ENCODE results near the gene KIF18A. TPM values are rescaled to one million over a fixed set of nuclear protein-coding genes. Genes with fewer than 3 reads are reported as not detected.

The KIF18A gene
- total and polyA plus RNA-seq, 2 of the 8 experiments (the other 6 are each of a cell fraction or from before 2014, with no cell fraction given), result 4.0 to 23.3 TPM

DNA sequence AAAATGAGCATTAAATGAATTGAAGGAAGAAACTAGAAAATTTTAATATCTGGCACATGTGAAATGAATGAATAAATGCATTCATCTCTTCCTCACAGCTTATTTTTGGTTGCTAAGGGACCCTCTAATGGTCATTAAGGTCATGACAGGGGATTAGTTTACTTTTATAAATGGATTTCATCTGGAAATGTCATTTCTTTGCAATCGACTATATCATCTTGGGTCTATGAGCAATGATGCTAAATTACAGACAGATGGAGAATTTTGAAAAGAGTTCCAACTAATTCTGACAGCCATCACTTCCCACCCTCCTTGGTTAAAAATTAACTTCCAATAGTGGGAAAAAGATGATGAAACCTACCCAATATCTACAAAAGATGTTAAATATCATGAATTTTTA, 98.0 kb downstream of the KIF18A start (continued):
- TF ChIP-seq RFX5 (IDR thresholded peaks at IDR 0.05; ENCODE audit: borderline replicate concordance, low read depth, low read length), result no peak

DNA sequence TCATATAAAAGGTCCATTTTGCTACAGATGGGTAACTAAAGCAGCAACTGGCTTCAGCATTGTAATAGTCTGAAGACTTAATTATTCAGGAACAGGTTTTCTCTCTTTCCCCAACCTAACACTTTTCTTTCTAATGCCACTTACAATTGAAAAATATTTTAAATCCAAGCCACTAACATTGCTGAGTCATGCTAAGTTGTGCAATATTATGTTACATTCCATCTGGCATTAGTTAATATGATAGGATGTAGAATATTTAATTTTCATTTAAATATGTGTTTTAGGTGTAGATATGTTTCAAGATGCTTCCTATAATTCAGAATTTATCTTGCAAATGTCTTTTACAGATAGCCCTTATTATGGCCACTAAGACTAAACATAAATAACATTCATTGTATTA, 98.6 kb downstream of the KIF18A start:
- Histone ChIP-seq H2BK5ac (ENCODE audit: low read depth, low read length) (no peak overlapping the region), H4K91ac (replicated peaks; ENCODE audit: insufficient read length, low read length) (no peak overlapping the region), H3K9ac (replicated peaks in 1 of 4; ENCODE audit: extremely low read depth in 1 of 4, low read depth in 3 of 4, low read length in 3 of 4) (no peak overlapping the region), H2BK15ac (ENCODE audit: low read length) (no peak overlapping the region), H3K56ac (replicated peaks; ENCODE audit: insufficient read length, low read depth, low read length) (no peak overlapping the region), H3K4me3 (ENCODE audit: extremely low read depth in 1 of 4, insufficient read depth in 2 of 4, low read depth in 3 of 4, low read length in 4 of 4) (no peak overlapping the region), H2AK5ac (ENCODE audit: low read depth, low read length) (no peak overlapping the region), H3K23me2 (ENCODE audit: low read depth, low read length) (no peaks in the 10 kb centered on the region), H4K8ac (ENCODE audit: extremely low read depth, insufficient read depth, low read length) (no peak overlapping the region), H3K4ac (replicated peaks; ENCODE audit: insufficient read length, low read depth, low read length) (no peak overlapping the region), H2BK20ac (ENCODE audit: low read length) (no peak overlapping the region), H4K5ac (ENCODE audit: insufficient read length, low read depth, low read length) (no peak overlapping the region), H4K20me1 (replicated peaks in 1 of 2; ENCODE audit: control insufficient read depth in 1 of 2, insufficient read depth in 2 of 2, low read length in 2 of 2) (no peaks in the 10 kb centered on the region), H3K4me2 (ENCODE audit: insufficient read depth in 1 of 2, low read depth in 2 of 2, low read length in 2 of 2) (no peak overlapping the region), H2BK12ac (ENCODE audit: low read depth, low read length) (no peak overlapping the region), H3K79me1 (ENCODE audit: low read depth, low read length) (no peaks in the 10 kb centered on the region), H3K23ac (ENCODE audit: insufficient read length) (no peak overlapping the region), H2BK120ac (replicated peaks; ENCODE audit: low read depth, low read length) (no peak overlapping the region), H3K27ac (ENCODE audit: low read depth, low read length) (no peak overlapping the region), H3K36me3 (ENCODE audit: control insufficient read depth in 2 of 4, insufficient read depth in 4 of 4, low read length in 3 of 4) (no peaks in the 10 kb centered on the region), H3K14ac (ENCODE audit: insufficient read length) (no peak overlapping the region), H3K4me1 (replicated peaks in 1 of 4; ENCODE audit: control insufficient read depth in 3 of 4, insufficient read depth in 4 of 4, low read length in 3 of 4) (no peaks in the 10 kb centered on the region), H3K79me2 (ENCODE audit: control insufficient read depth in 1 of 2, insufficient read depth in 2 of 2, low read length in 2 of 2) (no peaks in the 10 kb centered on the region), H2AFZ (ENCODE audit: low read length) (no peak overlapping the region), H3K18ac (ENCODE audit: extremely low read depth, low read length) (no peak overlapping the region), H3K9me3 (ENCODE audit: insufficient read depth in 2 of 2, low read depth in 1 of 2, low read length in 1 of 2) (no peaks in the 10 kb centered on the region), H3K27me3 (replicated peaks in 1 of 4; ENCODE audit: control insufficient read depth in 3 of 4, extremely low read depth in 1 of 4, insufficient read depth in 3 of 4, low read length in 3 of 4) (no peaks in the 10 kb centered on the region)
- ChIA-PET CTCF (ENCODE audit: partially characterized antibody) (interaction anchor here (0.5 kb wide), 1 partner anchor 1160 kb away, joined by 3 read pairs; no protein-coding TSS in a partner anchor), POLR2A (ENCODE audit: partially characterized antibody) (no interaction called here)
- DNase-seq (ENCODE audit: low read depth in 1 of 2, low spot score in 2 of 2) (no peak), FAIRE-seq (no peak)
- TF ChIP-seq POLR2A (IDR thresholded peaks at IDR 0.05; ENCODE audit: control extremely low read depth in 1 of 2, low read depth in 2 of 2, low read length in 2 of 2), result no peak
- peak; percentile 59; the same call in 1 of the 2 replicates for TF ChIP-seq BACH1 (IDR thresholded peaks at IDR 0.05; ENCODE audit: low read length)
